K562 (cell line): ENCODE results near the gene KCNQ2. TPM values are rescaled to one million over a fixed set of nuclear protein-coding genes. Genes with fewer than 3 reads are reported as not detected.

ENCODE experiments used
- ATAC-seq: fragments of 200-7000 bp; cut with Tn5 transposase; 3 replicates; pipeline ENCODE4 v1.9.1; 2020; ENCODE audit warnings: moderate library complexity
- BruUV-seq: library from RNA; stranded (reverse); fragments of 400-500 nt; replicated peaks from 2 replicates; lab custom pipeline; 2021; lab: Mats Ljungman, UMichigan
- CTCF ChIA-PET: fragments of 300-600 bp; formaldehyde crosslinking; extraction: SDS; loops from one replicate; lab custom pipeline; 2021; ENCODE audit warnings: low intra/inter-chr PET ratio; lab: Yijun Ruan, JAX
- POLR2A ChIA-PET: fragments of 300-600, 350-650 bp; sonication (Branson Sonifier 250); formaldehyde crosslinking; extraction: SDS; loops from one replicate; lab custom pipeline; 2021; ENCODE audit warnings: antibody characterized with exemption, inconsistent platforms; lab: Yijun Ruan, JAX
- DNase-seq, 4 experiments: peaks; one replicate each; pipeline versions ENCODE4 v3.0.0 to v3.0.0-alpha.2; 2011 to 2018; ENCODE audit warnings: low spot score in 3 of 4, mixed read lengths in 3 of 4; ENCODE audit errors: extremely low read depth in 1 of 4
- FAIRE-seq: peaks from 2 replicates; lab custom pipeline; 2011; peaks lifted over from hg19 to GRCh38; lab: Jason Lieb, UNC
- H2AFZ ChIP-seq: 2 replicates; pipeline ENCODE4 v1.6.0; 2011; ENCODE audit warnings: low read depth, low read length, control low read depth, inconsistent platforms
- H3K27ac ChIP-seq: fragments of 200-600 bp; 3 replicates; pipeline ENCODE4 v1.8.0; 2011; ENCODE audit warnings: low read depth, mild to moderate bottlenecking, control low read depth, inconsistent platforms, low read length, moderate library complexity, mixed read lengths; ENCODE audit errors: extremely low read depth
- H3K27me3 ChIP-seq, 2 experiments: fragments of 300-600 bp in 1 of 2; 2 replicates in 1 of 2; 3 replicates in 1 of 2; pipeline versions ENCODE4 v1.6.0 to v1.8.0; 2011; ENCODE audit warnings: inconsistent platforms in 2 of 2, low read length in 2 of 2, mild to moderate bottlenecking in 1 of 2, mixed read lengths in 1 of 2, moderate library complexity in 1 of 2; ENCODE audit not compliant: control insufficient read depth in 2 of 2, insufficient read depth in 2 of 2
- H3K36me3 ChIP-seq: fragments of 300-600 bp; 3 replicates; pipeline ENCODE4 v1.8.0; 2011; ENCODE audit warnings: mild to moderate bottlenecking, low read length, inconsistent platforms; ENCODE audit not compliant: control insufficient read depth, insufficient read depth
- H3K4me1 ChIP-seq, 2 experiments: fragments of 200-600 bp in 1 of 2; replicated peaks in 1 of 2; 2 replicates in 1 of 2; 3 replicates in 1 of 2; pipeline versions ENCODE4 v1.5.1 to v1.8.0; 2011; ENCODE audit warnings: inconsistent platforms in 2 of 2, low read length in 2 of 2, mild to moderate bottlenecking in 1 of 2, mixed read lengths in 1 of 2, moderate library complexity in 1 of 2; ENCODE audit not compliant: control insufficient read depth in 2 of 2, insufficient read depth in 2 of 2
- H3K4me2 ChIP-seq: 2 replicates; pipeline ENCODE4 v1.6.1; 2011; ENCODE audit warnings: low read length, control low read depth, inconsistent platforms, mixed read lengths; ENCODE audit not compliant: insufficient read depth
- H3K4me3 ChIP-seq: fragments of 200-600 bp; sonication (generic), shearing (Covaris generic); 2 replicates; pipeline ENCODE4 v1.5.1; 2016; ENCODE audit warnings: control low read depth, inconsistent platforms
- H3K79me2 ChIP-seq: fragments of 200-600 bp; 3 replicates; pipeline ENCODE4 v1.8.0; 2011; ENCODE audit warnings: low read length, inconsistent platforms; ENCODE audit not compliant: control insufficient read depth, insufficient read depth
- H3K9ac ChIP-seq, 2 experiments: 2 replicates each; pipeline versions ENCODE4 v1.6.0 to v1.6.1; 2011; ENCODE audit warnings: low read depth in 2 of 2, low read length in 2 of 2, control low read depth in 1 of 2, inconsistent platforms in 1 of 2, mild to moderate bottlenecking in 1 of 2, mixed read lengths in 1 of 2; ENCODE audit not compliant: insufficient read depth in 1 of 2
- H3K9me1 ChIP-seq: one replicate; pipeline ENCODE4 v1.6.0; 2011; ENCODE audit warnings: inconsistent platforms, mild to moderate bottlenecking, low read length, moderate library complexity; ENCODE audit not compliant: control insufficient read depth, insufficient read depth
- H3K9me3 ChIP-seq: replicated peaks from 2 replicates; pipeline ENCODE4 v1.5.1; 2011; ENCODE audit warnings: low read depth, low read length, inconsistent platforms; ENCODE audit not compliant: control insufficient read depth, insufficient read depth
- H4K20me1 ChIP-seq: replicated peaks from 2 replicates; pipeline ENCODE4 v1.6.1; 2011; ENCODE audit warnings: low read length, inconsistent platforms, mixed read lengths; ENCODE audit not compliant: control insufficient read depth, insufficient read depth
- ARID2 ChIP-seq: fragments of 450-650 bp; IDR thresholded peaks from 2 replicates; pipeline ENCODE4 v1.6.1; 2017; ENCODE audit warnings: antibody characterized with exemption, mild to moderate bottlenecking
- ATF7 ChIP-seq: fragments of 450-650 bp; IDR thresholded peaks from 2 replicates; pipeline ENCODE4 v1.7.1; 2014; ENCODE audit warnings: mild to moderate bottlenecking, moderate library complexity
- BRF1 ChIP-seq: IDR thresholded peaks from 3 replicates; pipeline ENCODE4 v1.6.1; 2011; ENCODE audit warnings: borderline replicate concordance, mild to moderate bottlenecking; ENCODE audit not compliant: insufficient read length; ENCODE audit errors: extremely low read depth
- DDX20 ChIP-seq: fragments of 450-650 bp; IDR thresholded peaks from 2 replicates; pipeline ENCODE4 v1.6.1; 2016; ENCODE audit warnings: missing genetic modification characterization, low read depth, mild to moderate bottlenecking, missing compliant biosample characterization, moderate library complexity
- ILK ChIP-seq: fragments of 450-650 bp; IDR thresholded peaks from 2 replicates; pipeline ENCODE4 v1.6.1; 2016; ENCODE audit warnings: missing genetic modification characterization, low read depth, mild to moderate bottlenecking, missing compliant biosample characterization, moderate library complexity, borderline replicate concordance
- NCOA1 ChIP-seq: fragments of 450-650 bp; IDR thresholded peaks from 2 replicates; pipeline ENCODE4 v1.6.1; 2016; ENCODE audit warnings: low read depth
- NCOA4 ChIP-seq: fragments of 450-650 bp; IDR thresholded peaks from 2 replicates; pipeline ENCODE4 v1.6.1; 2018; ENCODE audit warnings: mild to moderate bottlenecking; ENCODE audit not compliant: partially characterized antibody
- NFATC3 ChIP-seq: fragments of 450-650 bp; IDR thresholded peaks from 2 replicates; pipeline ENCODE4 v1.6.1; 2017; ENCODE audit warnings: mild to moderate bottlenecking
- RBBP5 ChIP-seq: fragments of 200-600 bp; sonication (generic); IDR thresholded peaks from 2 replicates; pipeline ENCODE4 v1.6.1; 2012; ENCODE audit warnings: borderline replicate concordance, mild to moderate bottlenecking, low read length, control low read depth, inconsistent platforms; ENCODE audit not compliant: insufficient read depth, poor library complexity, severe bottlenecking
- TRIM28 ChIP-seq: fragments of 450-650 bp; IDR thresholded peaks from 2 replicates; pipeline ENCODE4 v1.6.1; 2017
- ZNF239 ChIP-seq: fragments of 250-450 bp; sonication (Bioruptor Pico); IDR thresholded peaks from 2 replicates; pipeline ENCODE4 v1.4.0; 2020; ENCODE audit warnings: mild to moderate bottlenecking
- ZNF586 ChIP-seq: fragments of 450-650 bp; formaldehyde crosslinking; conservative IDR thresholded peaks from 2 replicates; pipeline ENCODE4 v1.4.0; 2020; ENCODE audit warnings: mild to moderate bottlenecking, moderate library complexity
- ZNF75A ChIP-seq: fragments of 450-650 bp; formaldehyde crosslinking; IDR thresholded peaks from 2 replicates; pipeline ENCODE4 v1.4.0; 2020; ENCODE audit warnings: mild to moderate bottlenecking
- ZSCAN32 ChIP-seq: fragments of 450-650 bp; formaldehyde crosslinking; IDR thresholded peaks from 2 replicates; pipeline ENCODE4 v1.4.0; 2020; ENCODE audit warnings: mild to moderate bottlenecking, moderate library complexity
- WGBS: fragments of 100-300 bp; shearing (Covaris generic); methylation state at CpG from one replicate; pipeline ENCODE4 v1.1.6; 2016; ENCODE audit warnings: low coverage, mixed read lengths; ENCODE audit not compliant: insufficient coverage; ENCODE audit errors: missing lambda C conversion rate; 5-methylcytosine and 5-hydroxymethylcytosine counted together
- in situ Hi-C: fragments of 300-500 bp; cut with MboI; formaldehyde crosslinking; loops from 4 replicates; pipeline ENCODE4 v1.15.0; 2018; ENCODE audit warnings: inconsistent platforms, mixed read lengths
- intact Hi-C: fragments of 100-400 bp; cut with micrococcal nuclease; formaldehyde crosslinking; loops from 2 replicates; pipeline ENCODE4 v1.14.2; 2022
- polyA plus RNA-seq, 8 experiments: library from polyadenylated mRNA; depleted of rRNA in 4 of 8; stranded (reverse) in 5 of 8; unstranded in 3 of 8; fragments of >200 nt; fragmentation: Nextera tagmentation in 2 of 8; fragmentation: Illumina TruSeq in 1 of 8; extraction: Ambion mirVana in 2 of 8; extraction: Trizol in 1 of 8; gene quantifications; 2 replicates each; pipeline versions ENCODE4 v1.2.1 to v1.2.3, GENCODE V29; 2011 to 2014; ENCODE audit warnings: inconsistent platforms in 1 of 8, missing spikeins in 1 of 8
- total RNA-seq, 7 experiments: library from RNA; depleted of rRNA in 6 of 7; stranded (reverse); fragments of >200 nt in 6 of 7; fragmentation: Illumina TruSeq in 2 of 7; extraction: Trizol in 2 of 7; gene quantifications; 2 replicates each; pipeline versions ENCODE4 v1.2.1 to v1.2.3, GENCODE V29; 2011 to 2021; ENCODE audit warnings: low replicate concordance in 1 of 7

Gene KCNQ2
- total and polyA plus RNA-seq, 9 of the 15 experiments (the other 6 are each of a cell fraction or from before 2014, with no cell fraction given), result 0.13 to 0.16 TPM; not detected in 7

GRCh38 chr20:63451821-63452220, 20.6 kb downstream of the KCNQ2 start:
- Histone ChIP-seq H3K79me2 (no peaks in the 10 kb centered on the region), H3K4me3 (no peak overlapping the region), H3K36me3 (no peaks in the 10 kb centered on the region), H3K4me2 (no peak overlapping the region), H4K20me1 (peaks cover 21% of the 10 kb centered on the region), H3K27ac (no peak overlapping the region), H3K27me3 (peaks cover 33 to 76% of the 10 kb centered on the region in 2 experiments; a peak in 4 of 5 replicates), H2AFZ (no peak overlapping the region), H3K4me1 (peaks cover 0 to 58% of the 10 kb centered on the region in 2 experiments; a peak in 2 of 5 replicates), H3K9me1 (no peaks in the 10 kb centered on the region), H3K9ac (no peak overlapping the region), H3K9me3 (no peaks in the 10 kb centered on the region)
- intact Hi-C loops, result no loop called here
- BruUV-seq, result no TSS peak
- in situ Hi-C loops, result no loop called here
- FAIRE-seq (no peak), ATAC-seq (no peak), DNase-seq (no peak)
- CTCF ChIA-PET, result no interaction called here
- WGBS, result 9% methylated on average over 16 of the region's 17 CpGs
- POLR2A ChIA-PET, result interaction anchor here (0.7 to 1.0 kb wide), 2 partner anchors 14 to 20 kb away, joined by 3 read pairs; no protein-coding TSS in a partner anchor
- TF ChIP-seq NFATC3, result no peak
- TF ChIP-seq ATF7, result no peak
- TF ChIP-seq ILK (tag), result no peak
- no peak for TF ChIP-seq DDX20
- no peak for TF ChIP-seq ZNF75A (CRISPR knock-in tag)
- no peak for TF ChIP-seq NCOA1
- no peak for TF ChIP-seq ZSCAN32 (CRISPR knock-in tag)
- TF ChIP-seq ARID2, result no peak
- TF ChIP-seq RBBP5, result no peak
- no peak for TF ChIP-seq BRF1
- TF ChIP-seq TRIM28, result no peak
- TF ChIP-seq NCOA4, result no peak
- TF ChIP-seq ZNF586 (CRISPR knock-in tag), result no peak
- no peak for TF ChIP-seq ZNF239 (CRISPR knock-in tag)
